Stimulated activated memory B cell treated with anti-CD40 and anti-IgM and Interleukin-4, amounts not matched to agents 10 μg/mL and 1 μg/mL and 100 μg/mL, for 72 hours (primary cell): ENCODE data around the gene EPGN.
"Not testable (repeated sequence)": the region's sequence is repeated elsewhere in the genome, so short reads cannot be mapped to it uniquely, and the experiment has no call there.

Source experiments
- ATAC-seq: fragments of 150-1000 bp; cut with Tn5 transposase; 2 replicates; pipeline ENCODE4 v1.10.0; 2021
- H3K27ac Mint-ChIP-seq: one replicate; pipeline ENCODE4 v1.8.0; 2022; ENCODE audit warnings: mild to moderate bottlenecking, mixed read lengths
- H3K27me3 Mint-ChIP-seq: one replicate; pipeline ENCODE4 v1.8.0; 2022; ENCODE audit warnings: mixed read lengths
- H3K36me3 Mint-ChIP-seq: one replicate; pipeline ENCODE4 v1.8.0; 2022; ENCODE audit warnings: mixed read lengths
- H3K4me1 Mint-ChIP-seq: one replicate; pipeline ENCODE4 v1.8.0; 2022; ENCODE audit warnings: mixed read lengths
- H3K4me3 Mint-ChIP-seq: one replicate; pipeline ENCODE4 v1.8.0; 2022; ENCODE audit warnings: mild to moderate bottlenecking, moderate library complexity, mixed read lengths
- H3K9me3 Mint-ChIP-seq: one replicate; pipeline ENCODE4 v1.8.0; 2022; ENCODE audit warnings: mixed read lengths

The EPGN gene

DNA sequence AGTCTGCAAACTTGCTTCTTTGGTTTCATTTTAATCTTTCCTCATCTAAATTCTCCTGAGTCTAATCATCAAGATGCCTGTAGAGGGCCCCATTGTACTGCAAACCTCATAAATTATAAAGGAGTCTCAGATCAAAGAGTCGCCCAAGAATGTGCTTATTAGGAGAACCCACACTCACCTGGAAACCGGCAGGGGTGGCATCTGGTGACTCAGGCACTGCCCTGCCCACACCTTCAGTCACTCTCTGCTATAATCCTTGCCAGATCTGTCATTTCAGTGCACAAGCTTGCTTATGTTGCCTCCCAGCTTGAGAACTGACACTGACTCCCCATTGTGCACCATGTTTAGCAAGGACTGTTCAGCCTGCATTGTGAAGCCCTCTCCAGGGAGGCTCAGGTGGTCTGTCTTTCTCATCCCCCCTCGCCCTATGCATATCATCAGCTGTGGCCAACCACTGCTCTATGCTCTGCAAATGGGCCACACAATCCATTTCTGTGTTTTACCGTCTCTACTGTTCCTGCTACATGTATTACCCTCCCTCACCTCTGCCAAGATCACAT lies 12.4 kb downstream of the EPGN start:
- Mint-ChIP-seq H3K36me3 (no peaks in the 10 kb centered on the region), H3K9me3 (no peaks in the 10 kb centered on the region), H3K4me1 (peaks cover 7% of the 10 kb centered on the region), H3K27me3 (peaks cover 31% of the 10 kb centered on the region), H3K27ac (no peak overlapping the region), H3K4me3 (no peak overlapping the region)
- peak; percentile 39 for ATAC-seq

DNA sequence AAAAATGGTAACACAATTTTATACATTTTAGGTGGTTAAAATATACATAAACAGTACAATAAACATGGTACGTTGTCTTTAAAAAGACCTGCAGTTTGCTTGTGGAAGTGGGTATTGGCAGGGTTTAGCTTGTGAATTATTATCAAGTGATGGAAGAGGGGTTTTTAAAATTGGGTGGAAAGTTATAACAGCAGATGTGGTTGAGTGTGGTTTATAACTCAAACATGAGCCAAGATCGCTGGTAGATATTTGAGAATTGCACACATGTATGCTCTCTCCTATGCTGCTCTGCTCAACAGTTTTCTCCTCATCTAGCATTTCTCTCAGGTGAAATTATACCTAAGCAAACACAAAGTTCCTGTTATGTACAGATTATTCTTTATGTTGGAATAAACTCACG lies 14.0 kb downstream of the EPGN start:
- peaks cover 31% of the 10 kb centered on the region for H3K27me3 Mint-ChIP-seq
- H3K36me3 Mint-ChIP-seq: no peaks in the 10 kb centered on the region
- H3K27ac Mint-ChIP-seq: no peak overlapping the region
- peaks cover 7% of the 10 kb centered on the region for H3K4me1 Mint-ChIP-seq
- H3K9me3 Mint-ChIP-seq: no peaks in the 10 kb centered on the region
- H3K4me3 Mint-ChIP-seq: no peak overlapping the region
- ATAC-seq: no peak

DNA sequence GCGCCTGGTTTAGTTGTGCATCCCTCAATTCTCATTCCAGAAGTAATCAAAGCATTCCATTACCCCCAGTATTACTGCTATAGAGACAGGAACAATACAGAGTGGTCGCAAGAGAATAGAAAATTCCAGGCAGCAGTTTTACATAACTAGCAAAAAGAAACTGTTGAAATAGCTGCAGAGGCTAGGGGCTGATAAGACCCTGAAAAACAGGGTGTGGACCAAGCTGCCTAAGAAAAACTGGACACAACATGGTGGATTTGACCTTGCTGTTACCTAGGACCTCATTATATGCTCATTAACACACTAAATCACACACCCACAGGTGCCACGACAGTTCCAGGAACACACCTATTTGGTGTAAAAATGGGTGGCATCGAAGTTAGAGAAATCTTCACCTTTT lies 15.4 kb downstream of the EPGN start:
- no peaks in the 10 kb centered on the region for H3K36me3 Mint-ChIP-seq
- no peak overlapping the region for H3K27ac Mint-ChIP-seq
- no peak overlapping the region for H3K4me3 Mint-ChIP-seq
- H3K27me3 Mint-ChIP-seq: peaks cover 42% of the 10 kb centered on the region
- ATAC-seq: no peak
- peaks cover 7% of the 10 kb centered on the region for H3K4me1 Mint-ChIP-seq
- no peaks in the 10 kb centered on the region for H3K9me3 Mint-ChIP-seq

DNA sequence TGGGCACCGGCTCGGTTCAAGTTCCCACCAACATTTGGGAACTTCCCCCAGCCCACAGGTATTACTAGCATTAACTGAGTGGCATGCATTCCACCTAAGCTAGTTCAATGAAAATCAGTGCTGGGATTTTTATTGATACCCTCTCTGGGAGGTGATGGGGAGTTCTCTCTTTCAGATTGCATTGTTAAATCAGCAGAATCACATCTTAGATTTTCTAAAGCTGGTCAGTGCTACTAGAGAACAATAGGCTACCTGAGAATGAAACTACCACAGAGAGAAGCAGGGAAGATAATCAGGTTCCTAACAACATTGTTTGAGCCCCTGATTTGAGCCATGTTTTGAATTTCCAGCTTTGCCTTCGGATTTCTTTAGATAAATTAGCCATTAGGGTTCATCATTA lies 16.0 kb downstream of the EPGN start:
- Mint-ChIP-seq H3K36me3 (no peaks in the 10 kb centered on the region), H3K4me3 (no peak overlapping the region)

DNA sequence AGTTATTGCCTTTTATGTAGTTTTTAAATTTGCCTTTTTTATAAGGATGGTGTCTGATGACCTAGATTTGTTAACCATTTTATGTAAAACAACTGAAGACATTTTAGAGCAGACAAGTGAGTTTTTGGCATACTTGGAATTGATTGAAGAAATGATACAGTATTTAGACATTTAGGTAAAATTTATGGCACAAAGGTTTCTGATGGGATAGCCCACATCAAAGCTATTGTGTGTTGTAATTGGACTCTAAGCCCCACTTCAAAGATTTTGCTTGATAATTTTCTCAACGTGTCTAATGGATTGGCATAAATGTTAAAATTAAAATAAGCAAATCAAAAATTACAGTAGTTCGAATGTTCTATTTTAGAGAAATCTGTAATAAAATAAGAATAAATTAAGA lies 17.6 kb downstream of the EPGN start:
- H3K4me1 Mint-ChIP-seq: peaks cover under 1% of the 10 kb centered on the region
- peaks cover 46% of the 10 kb centered on the region for H3K27me3 Mint-ChIP-seq
- no peaks in the 10 kb centered on the region for H3K36me3 Mint-ChIP-seq
- H3K27ac Mint-ChIP-seq: no peak overlapping the region
- no peaks in the 10 kb centered on the region for H3K9me3 Mint-ChIP-seq
- H3K4me3 Mint-ChIP-seq: no peak overlapping the region
- no peak for ATAC-seq

More for the DNA sequence above, 16.0 kb downstream of the EPGN start:
- Mint-ChIP-seq H3K9me3 (no peaks in the 10 kb centered on the region), H3K4me1 (peaks cover 7% of the 10 kb centered on the region), H3K27ac (no peak overlapping the region), H3K27me3 (peaks cover 48% of the 10 kb centered on the region)
- no peak for ATAC-seq

DNA sequence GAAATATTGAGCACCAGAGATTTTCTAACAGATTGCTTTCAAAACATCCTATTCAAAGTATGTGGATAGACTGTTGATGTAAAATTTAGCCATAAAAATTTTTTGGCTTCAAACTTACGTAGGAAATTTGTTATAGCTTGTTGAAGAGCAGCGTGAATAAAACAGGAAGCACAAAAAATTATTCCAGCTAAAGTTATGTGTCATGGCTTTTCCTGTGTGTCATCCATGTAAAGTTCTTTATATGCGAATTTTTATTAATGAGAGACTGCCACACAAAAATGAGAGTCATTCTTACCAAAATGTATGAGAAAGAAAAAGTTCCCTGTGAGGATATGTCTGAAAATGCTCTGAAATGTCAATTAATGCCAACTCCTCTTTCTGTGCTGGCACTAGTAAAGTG lies 19.5 kb downstream of the EPGN start:
- H3K27me3 Mint-ChIP-seq: peaks cover 27% of the 10 kb centered on the region
- no peaks in the 10 kb centered on the region for H3K4me1 Mint-ChIP-seq
- no peaks in the 10 kb centered on the region for H3K9me3 Mint-ChIP-seq
- H3K27ac Mint-ChIP-seq: no peak overlapping the region
- no peak for ATAC-seq
- no peaks in the 10 kb centered on the region for H3K36me3 Mint-ChIP-seq
- H3K4me3 Mint-ChIP-seq: no peak overlapping the region

DNA sequence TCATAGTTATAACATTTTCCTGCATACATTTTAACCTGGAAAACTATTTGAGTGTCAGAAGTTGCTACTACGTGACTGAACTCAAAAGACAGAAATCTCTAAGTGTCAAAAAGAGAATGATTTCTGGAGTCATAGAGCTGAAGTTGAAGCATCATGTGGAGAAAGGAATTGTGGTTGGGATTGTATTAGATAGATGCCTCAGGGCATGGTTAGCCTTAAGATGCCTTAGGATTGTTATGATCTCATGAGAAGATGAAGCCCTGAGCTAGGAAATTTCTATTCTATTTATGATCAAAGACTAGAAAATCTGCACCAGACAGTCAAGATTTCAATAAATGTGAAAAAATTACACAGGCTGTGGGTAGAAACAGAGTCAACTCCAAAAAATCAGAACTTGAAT lies 20.2 kb downstream of the EPGN start:
- Mint-ChIP-seq H3K27me3 (peaks cover 20% of the 10 kb centered on the region), H3K4me3 (no peak overlapping the region), H3K36me3 (no peaks in the 10 kb centered on the region), H3K4me1 (no peaks in the 10 kb centered on the region), H3K9me3 (no peaks in the 10 kb centered on the region), H3K27ac (no peak overlapping the region)
- no peak for ATAC-seq

DNA sequence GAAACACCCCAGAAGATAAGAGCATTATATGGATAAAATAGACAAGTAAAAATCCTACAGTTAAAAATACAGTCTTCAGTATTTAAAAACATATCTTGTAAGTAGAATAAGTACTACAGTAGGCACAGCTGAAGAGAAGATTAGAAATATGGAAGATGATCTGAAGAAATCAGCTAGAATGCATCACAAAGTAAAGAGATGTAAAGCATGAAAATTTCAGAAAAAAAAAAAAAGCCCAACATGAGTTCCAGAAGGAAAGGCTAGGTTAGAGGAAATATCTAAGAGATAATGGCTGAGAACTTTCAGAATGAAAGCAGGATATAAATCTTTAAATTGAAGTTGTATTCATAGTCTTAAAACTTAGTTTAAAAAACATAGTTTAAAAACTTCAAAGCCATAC lies 21.0 kb downstream of the EPGN start:
- H3K27ac Mint-ChIP-seq: no peak overlapping the region
- no peak overlapping the region for H3K4me3 Mint-ChIP-seq
- H3K4me1 Mint-ChIP-seq: no peaks in the 10 kb centered on the region
- no peaks in the 10 kb centered on the region for H3K9me3 Mint-ChIP-seq
- H3K27me3 Mint-ChIP-seq: peaks cover 27% of the 10 kb centered on the region
- no peaks in the 10 kb centered on the region for H3K36me3 Mint-ChIP-seq
- ATAC-seq: no peak

DNA sequence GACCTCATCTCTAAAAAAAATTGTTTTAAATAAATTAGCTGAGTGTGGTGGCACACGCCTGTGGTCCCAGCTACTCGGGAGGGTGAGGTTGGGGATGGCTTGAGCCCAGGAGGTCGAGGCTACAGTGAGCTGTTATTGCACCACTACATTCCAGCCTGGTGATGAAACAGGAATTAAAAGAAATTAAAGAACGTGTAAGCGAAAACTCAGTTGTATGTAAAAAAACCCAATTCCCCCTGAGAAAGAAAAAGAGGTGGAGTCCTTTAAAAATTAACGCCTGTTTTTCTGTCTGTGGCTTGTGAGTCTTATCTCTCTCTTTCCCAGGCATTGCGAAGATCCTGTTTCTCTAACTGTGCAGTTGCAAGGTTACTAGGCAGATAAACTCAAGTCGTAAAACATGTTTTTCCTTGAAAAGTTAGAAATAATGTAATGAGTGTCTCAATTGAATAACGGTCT lies 22.1 kb downstream of the EPGN start:
- Mint-ChIP-seq H3K9me3 (no peaks in the 10 kb centered on the region), H3K27me3 (peaks cover 32% of the 10 kb centered on the region), H3K4me3 (no peak overlapping the region), H3K36me3 (no peaks in the 10 kb centered on the region), H3K27ac (no peak overlapping the region), H3K4me1 (peaks cover 4% of the 10 kb centered on the region)
- ATAC-seq: no peak

DNA sequence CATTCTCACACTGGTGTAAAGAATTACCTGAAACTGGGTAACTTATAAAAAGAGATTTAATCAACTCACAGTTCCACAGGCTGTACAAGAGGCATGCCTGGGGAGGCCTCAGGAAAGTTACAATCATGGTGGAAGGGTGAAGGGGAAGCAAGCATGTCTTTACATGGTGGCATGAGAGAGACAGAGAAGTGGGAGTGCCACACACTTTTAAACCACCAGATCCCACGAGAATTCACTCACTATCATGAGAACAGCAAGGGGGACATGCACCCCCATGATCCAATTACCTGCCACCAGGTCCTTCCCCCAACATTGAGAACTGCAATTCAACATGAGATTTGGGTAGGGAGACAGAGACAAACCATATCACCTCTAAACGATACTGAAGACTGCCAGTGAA lies 23.0 kb downstream of the EPGN start:
- no peaks in the 10 kb centered on the region for H3K36me3 Mint-ChIP-seq
- H3K4me3 Mint-ChIP-seq: no peak overlapping the region
- peaks cover 10% of the 10 kb centered on the region for H3K4me1 Mint-ChIP-seq
- no peak overlapping the region for H3K27ac Mint-ChIP-seq
- H3K9me3 Mint-ChIP-seq: no peaks in the 10 kb centered on the region
- ATAC-seq: no peak
- H3K27me3 Mint-ChIP-seq: peaks cover 32% of the 10 kb centered on the region

DNA sequence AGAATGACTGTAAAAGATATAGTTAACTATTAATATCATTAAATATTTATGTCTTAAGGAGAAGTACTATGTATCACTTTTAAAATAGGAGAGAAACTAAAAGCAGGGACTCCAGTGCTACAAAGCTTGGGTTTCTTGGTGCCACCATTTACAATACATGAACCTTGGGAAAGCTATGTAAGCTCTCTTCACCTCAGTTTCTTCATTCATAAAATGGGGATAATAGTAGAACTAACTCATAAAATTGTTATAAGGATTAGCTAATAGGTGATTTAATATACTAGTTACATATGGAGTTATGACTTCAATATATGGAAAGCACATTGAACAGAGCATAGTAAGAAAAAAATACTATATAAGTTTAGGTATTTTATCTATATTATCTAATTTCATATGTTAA lies 23.7 kb downstream of the EPGN start:
- Mint-ChIP-seq H3K27ac (no peak overlapping the region), H3K9me3 (no peaks in the 10 kb centered on the region), H3K27me3 (peaks cover 32% of the 10 kb centered on the region), H3K4me3 (no peak overlapping the region), H3K36me3 (no peaks in the 10 kb centered on the region), H3K4me1 (peaks cover 10% of the 10 kb centered on the region)
- no peak for ATAC-seq

DNA sequence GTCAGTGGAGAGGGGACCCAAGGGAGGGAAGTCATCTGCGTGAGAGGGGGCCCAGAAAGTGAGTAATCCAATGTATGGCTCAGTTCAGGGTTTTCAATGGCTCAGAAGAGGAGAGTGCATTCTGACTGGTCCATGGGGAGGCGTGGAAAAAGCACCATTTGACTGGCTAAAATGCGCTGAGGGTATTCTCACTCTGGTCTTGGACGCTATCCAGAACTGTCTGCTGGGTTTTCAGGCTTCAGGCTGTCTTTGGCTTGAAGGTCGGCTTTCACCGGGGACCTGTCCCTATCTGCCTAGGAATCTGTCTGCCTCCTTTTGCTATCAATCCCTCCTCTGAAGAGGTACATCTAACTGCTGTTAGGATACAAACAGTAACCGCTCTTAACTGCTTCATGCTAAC lies 26.4 kb downstream of the EPGN start:
- Mint-ChIP-seq H3K36me3 (no peaks in the 10 kb centered on the region), H3K9me3 (no peaks in the 10 kb centered on the region), H3K4me3 (no peak overlapping the region), H3K4me1 (peaks cover 10% of the 10 kb centered on the region), H3K27me3 (peaks cover 12% of the 10 kb centered on the region), H3K27ac (no peak overlapping the region)
- ATAC-seq: no peak

DNA sequence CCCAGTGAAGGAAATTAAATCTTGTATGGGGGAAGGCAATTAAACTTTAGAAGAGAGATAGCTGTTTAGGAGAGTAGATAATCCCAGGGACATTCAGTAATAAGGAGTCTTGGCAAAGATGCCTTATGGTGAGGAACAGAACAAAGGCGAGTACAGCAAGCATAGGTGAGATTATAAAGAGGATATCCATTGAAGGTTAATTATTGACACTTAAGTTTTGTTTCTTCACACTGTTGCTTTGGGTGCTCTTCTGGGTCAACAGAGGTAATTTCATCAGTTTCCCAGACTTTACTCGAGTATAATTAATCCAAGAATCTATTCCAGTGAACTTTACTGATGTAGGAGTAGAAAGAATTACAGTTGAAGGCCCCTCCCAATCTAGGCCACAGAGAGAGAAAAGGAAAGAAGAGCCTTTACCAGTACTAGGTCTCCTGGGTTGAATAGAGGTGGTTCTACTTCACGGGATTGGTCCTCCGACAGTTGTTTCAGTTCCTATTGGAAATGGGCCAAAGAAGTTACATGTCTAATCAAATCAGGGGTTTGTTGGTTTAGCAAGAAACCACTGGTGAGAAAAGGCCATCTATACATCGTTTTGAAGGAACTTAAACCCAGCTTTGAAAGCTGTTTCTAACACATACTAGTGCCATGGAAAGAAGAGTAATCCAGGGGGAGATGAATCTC lies 27.2 kb downstream of the EPGN start:
- H3K4me3 Mint-ChIP-seq: no peak overlapping the region
- no peaks in the 10 kb centered on the region for H3K36me3 Mint-ChIP-seq
- H3K27ac Mint-ChIP-seq: no peak overlapping the region
- no peaks in the 10 kb centered on the region for H3K9me3 Mint-ChIP-seq
- H3K4me1 Mint-ChIP-seq: peaks cover 10% of the 10 kb centered on the region
- peaks cover 12% of the 10 kb centered on the region for H3K27me3 Mint-ChIP-seq
- peak; percentile 67 for ATAC-seq

DNA sequence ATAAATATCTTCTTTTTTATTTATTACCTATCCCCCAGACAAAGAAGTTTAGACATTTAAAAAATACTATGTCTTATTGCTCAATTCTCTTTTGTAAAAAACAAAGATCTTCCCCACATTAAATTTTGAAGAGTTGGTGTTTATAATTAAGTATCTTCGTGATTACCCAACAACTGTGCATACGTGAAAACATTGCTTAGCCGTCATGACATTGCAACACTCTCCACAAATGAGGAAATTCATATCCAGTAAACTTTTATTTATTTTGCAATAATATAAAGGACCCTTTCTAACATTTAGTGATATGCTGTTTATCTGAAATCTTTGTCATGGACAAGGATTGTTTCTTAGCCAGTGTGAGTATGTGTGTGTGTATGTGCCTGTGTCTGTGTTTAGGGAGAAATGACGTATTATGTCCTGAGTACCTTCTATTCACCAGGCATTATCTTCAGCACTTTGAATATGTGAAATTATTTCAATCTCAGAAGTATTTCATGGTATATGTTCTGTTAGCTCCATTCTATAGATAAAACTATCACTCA lies 30.6 kb downstream of the EPGN start:
- H3K4me1 Mint-ChIP-seq: peaks cover 10% of the 10 kb centered on the region
- peaks cover 12% of the 10 kb centered on the region for H3K9me3 Mint-ChIP-seq
- no peak overlapping the region for H3K27ac Mint-ChIP-seq
- H3K36me3 Mint-ChIP-seq: no peaks in the 10 kb centered on the region
- H3K27me3 Mint-ChIP-seq: peaks cover 9% of the 10 kb centered on the region
- no peak overlapping the region for H3K4me3 Mint-ChIP-seq
- no peak for ATAC-seq

DNA sequence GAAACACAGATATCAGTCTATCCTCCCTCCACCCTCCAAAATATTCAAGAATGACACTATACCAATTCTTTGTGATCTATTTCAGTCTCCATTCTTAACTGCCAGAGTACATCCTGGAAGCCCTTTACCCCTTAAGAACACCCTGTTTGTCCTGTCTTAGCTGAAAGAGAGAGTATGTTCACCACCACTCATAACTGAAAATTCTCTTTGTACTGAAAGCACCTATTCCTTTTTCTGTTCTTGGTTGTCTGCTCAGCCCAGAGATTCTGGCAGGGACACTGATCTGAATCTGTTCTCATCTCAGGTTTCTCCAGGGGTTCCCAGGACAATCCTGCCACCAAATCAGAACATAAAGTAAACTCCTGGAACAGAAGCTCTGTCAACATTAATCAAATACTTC lies 31.2 kb downstream of the EPGN start:
- H3K36me3 Mint-ChIP-seq: no peaks in the 10 kb centered on the region
- no peak overlapping the region for H3K27ac Mint-ChIP-seq
- H3K4me1 Mint-ChIP-seq: peaks cover 10% of the 10 kb centered on the region
- H3K9me3 Mint-ChIP-seq: peaks cover 16% of the 10 kb centered on the region
- H3K4me3 Mint-ChIP-seq: no peak overlapping the region
- ATAC-seq: no peak
- H3K27me3 Mint-ChIP-seq: peaks cover 3% of the 10 kb centered on the region

DNA sequence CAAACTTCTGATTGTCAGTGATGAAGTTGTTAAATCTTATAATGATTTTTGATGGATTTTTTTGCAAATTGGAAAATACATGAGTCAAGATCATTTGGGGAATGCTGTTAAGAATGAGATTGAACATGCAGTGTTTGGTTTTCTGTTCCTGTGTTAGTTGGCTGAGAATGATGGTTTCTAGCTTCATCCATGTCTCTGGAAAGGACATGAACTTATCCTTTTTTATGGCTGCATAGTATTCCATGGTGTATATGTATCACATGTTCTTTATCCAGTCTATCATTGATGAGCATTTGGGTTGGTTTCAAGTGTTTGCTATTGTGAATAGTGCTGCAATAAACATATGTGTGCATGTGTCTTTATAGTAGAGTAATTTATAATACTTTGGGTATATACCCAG lies 32.2 kb downstream of the EPGN start:
- H3K27ac Mint-ChIP-seq, ATAC-seq, H3K27me3 Mint-ChIP-seq, H3K36me3 Mint-ChIP-seq, H3K4me3 Mint-ChIP-seq, H3K4me1 Mint-ChIP-seq: not testable (repeated sequence)
- H3K9me3 Mint-ChIP-seq: peaks cover 19% of the 10 kb centered on the region
